ENCODE data around the gene GFER. TPM values are rescaled to one million over a fixed set of nuclear protein-coding genes. Genes with fewer than 3 reads are reported as not detected.
"Not testable (repeated sequence)": the region's sequence is repeated elsewhere in the genome, so short reads cannot be mapped to it uniquely, and the experiment has no call there.

Gene GFER
- polyA plus RNA-seq, 1 experiment: 15.8 TPM

GRCh38 chr16:1958715-1959268 is 25.2 kb upstream of the GFER start:
- Histone ChIP-seq H3K4me3 (ENCODE audit: low read depth, low read length) (peak overlapping the region; percentile 43), H3K27ac (ENCODE audit: low read depth, low read length) (peak overlapping the region; percentile 21), H3K27me3 (ENCODE audit: control insufficient read depth, insufficient read depth, low read length) (no peaks in the 10 kb centered on the region), H3K9me3 (ENCODE audit: control insufficient read depth, insufficient read depth, low read length) (peaks cover 3% of the 10 kb centered on the region; the same call in 1 of the 2 replicates)
- ChIA-PET POLR2A (no interaction called here), CTCF (interaction anchor here (2.2 kb wide), 1 partner anchor 182 kb away, joined by 7 read pairs; no protein-coding TSS in a partner anchor)
- TF ChIP-seq CTCF (IDR thresholded peaks at IDR 0.05; ENCODE audit: low read depth, low read length): no peak
- no peak for DNase-seq (ENCODE audit: low read depth, low spot score)

- DNase-seq (ENCODE audit: low read depth, low spot score): peak; percentile 67
- CTCF ChIA-PET: no interaction called here
- Histone ChIP-seq H3K27me3 (ENCODE audit: control insufficient read depth, insufficient read depth, low read length) (no peaks in the 10 kb centered on the region), H3K9me3 (ENCODE audit: control insufficient read depth, insufficient read depth, low read length) (peaks cover 3% of the 10 kb centered on the region; the same call in 1 of the 2 replicates), H3K27ac (ENCODE audit: low read depth, low read length) (peak within 1 kb of the TSS; percentile 21), H3K4me3 (ENCODE audit: low read depth, low read length) (peak within 1 kb of the TSS; percentile 86)
- POLR2A ChIA-PET: interaction anchor here (0.9 kb wide), 1 partner anchor 18 kb away, joined by 3 read pairs; no protein-coding TSS in a partner anchor
- TF ChIP-seq CTCF (IDR thresholded peaks at IDR 0.05; ENCODE audit: low read depth, low read length): peak; percentile 63
These were observed 24.5 kb upstream of the GFER start, which contains the start of gene NDUFB10 for GRCh38 chr16:1959269-1960039. TSS of gene NDUFB10 (plus strand) at chr16:1959538. CDS start at chr16:1959625, 87 bp downstream.

- Histone ChIP-seq H3K27me3 (ENCODE audit: control insufficient read depth, insufficient read depth, low read length) (no peaks in the 10 kb centered on the region), H3K27ac (ENCODE audit: low read depth, low read length) (peak overlapping the region; percentile 40), H3K4me3 (ENCODE audit: low read depth, low read length) (peak overlapping the region; percentile 86), H3K9me3 (ENCODE audit: control insufficient read depth, insufficient read depth, low read length) (peaks cover 3% of the 10 kb centered on the region; the same call in 1 of the 2 replicates)
- no peak for DNase-seq (ENCODE audit: low read depth, low spot score)
- no peak for TF ChIP-seq CTCF (IDR thresholded peaks at IDR 0.05; ENCODE audit: low read depth, low read length)
- ChIA-PET POLR2A (interaction anchor here (0.6 to 1.7 kb wide), 6 partner anchors 10 to 194 kb away, joined by 3 to 9 read pairs (median 6); partner anchors contain the start of genes MSRB1, RAB26, TBL3 and TRAF7), CTCF (interaction anchor here (1.7 kb wide), 1 partner anchor 180 kb away, joined by 5 read pairs; no protein-coding TSS in a partner anchor)
These were observed 23.0 kb upstream of the GFER start for GRCh38 chr16:1960665-1961630.

- POLR2A ChIA-PET: interaction anchor here (1.0 to 1.7 kb wide), 3 partner anchors 9 to 194 kb away, joined by 3 to 8 read pairs (median 4); partner anchors contain the start of genes MSRB1, TBL3 and TRAF7
- Histone ChIP-seq H3K27me3 (ENCODE audit: control insufficient read depth, insufficient read depth, low read length) (no peaks in the 10 kb centered on the region), H3K27ac (ENCODE audit: low read depth, low read length) (no peak overlapping the region), H3K9me3 (ENCODE audit: control insufficient read depth, insufficient read depth, low read length) (peaks cover 3% of the 10 kb centered on the region; the same call in 1 of the 2 replicates), H3K4me3 (ENCODE audit: low read depth, low read length) (no peak overlapping the region)
- CTCF ChIA-PET: interaction anchor here (1.7 kb wide), 1 partner anchor 179 kb away, joined by 5 read pairs; no protein-coding TSS in a partner anchor
- TF ChIP-seq CTCF (IDR thresholded peaks at IDR 0.05; ENCODE audit: low read depth, low read length): no peak
- no peak for DNase-seq (ENCODE audit: low read depth, low spot score)
These were observed 22.3 kb upstream of the GFER start for GRCh38 chr16:1961651-1962067.

GRCh38 chr16:1962161-1963153 is 21.5 kb upstream of the GFER start:
- DNase-seq (ENCODE audit: low read depth, low spot score); H3K27me3 ChIP-seq (ENCODE audit: control insufficient read depth, insufficient read depth, low read length); H3K27ac ChIP-seq (ENCODE audit: low read depth, low read length); H3K9me3 ChIP-seq (ENCODE audit: control insufficient read depth, insufficient read depth, low read length); CTCF ChIA-PET: not testable (repeated sequence)
- H3K4me3 ChIP-seq (ENCODE audit: low read depth, low read length): peak overlapping the region; percentile 90
- POLR2A ChIA-PET: interaction anchor here (1.0 to 1.7 kb wide), 3 partner anchors 9 to 193 kb away, joined by 3 to 8 read pairs (median 3); partner anchors contain the start of genes TBL3 and TRAF7

All from AG04450 (cell line).